GM19239 (cell line): ENCODE measurements around the gene ALG3.
"Not testable (repeated sequence)": the region's sequence is repeated elsewhere in the genome, so short reads cannot be mapped to it uniquely, and the experiment has no call there.

Experiments used
- DNase-seq: peaks from one replicate; pipeline ENCODE4 v3.0.0; 2011; ENCODE audit warnings: low spot score; ENCODE audit not compliant: insufficient read length
- FAIRE-seq: peaks from 2 replicates; lab custom pipeline; 2011; peaks lifted over from hg19 to GRCh38; lab: Jason Lieb, UNC

The ALG3 gene

DNA sequence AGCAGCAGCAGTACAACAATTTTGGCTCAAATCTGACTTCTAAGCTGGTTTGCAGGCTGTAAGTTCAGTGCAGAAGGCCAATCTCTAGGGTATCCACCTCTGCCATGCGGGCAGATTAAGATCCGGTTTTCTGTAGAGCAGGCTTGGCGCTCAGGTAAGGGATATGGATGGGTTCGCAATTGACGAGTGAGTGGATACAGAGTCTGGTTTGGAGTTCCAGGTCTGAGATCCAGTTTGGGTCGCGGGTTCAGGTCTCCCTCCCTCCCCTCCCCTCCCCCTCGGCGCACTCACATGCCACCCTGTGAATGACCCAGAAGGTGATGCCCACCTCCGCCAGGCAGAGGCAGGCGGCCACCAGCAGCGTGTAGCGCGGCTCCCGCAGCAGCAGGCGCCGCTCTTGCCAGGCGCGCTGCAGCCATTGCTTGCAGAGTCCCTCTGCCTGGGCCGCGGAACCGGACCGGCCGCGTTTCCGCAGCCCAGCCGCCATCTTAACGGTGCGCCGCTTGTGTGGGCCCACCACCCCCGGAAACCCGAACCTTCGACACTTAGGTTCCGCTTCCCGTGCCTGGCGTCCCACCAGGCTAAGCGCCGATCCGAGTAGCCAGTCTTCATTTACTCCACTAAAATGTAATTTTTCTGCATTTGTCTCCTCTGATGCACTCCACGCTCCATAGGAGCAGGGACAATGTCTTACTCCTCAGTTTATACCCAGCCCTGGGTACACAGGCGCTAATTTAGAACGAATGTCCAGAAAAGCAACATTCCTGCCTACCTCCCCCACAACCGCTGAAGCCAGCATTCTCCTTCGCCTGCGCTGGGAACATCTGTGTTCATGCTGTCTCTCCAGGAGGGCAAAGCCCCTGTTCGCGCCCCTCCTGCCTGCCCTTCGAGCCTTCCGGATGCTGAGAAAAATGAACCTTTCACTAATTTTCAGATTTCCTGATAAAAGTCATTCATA is at the start of gene ALG3:
Gene ALG3 (minus strand): TSS at position 509 of the 958 bp plus-strand sequence. CDS start 22 bp downstream, at position 487.
- DNase-seq (peak; percentile 86), FAIRE-seq (peak; percentile 78)

DNA sequence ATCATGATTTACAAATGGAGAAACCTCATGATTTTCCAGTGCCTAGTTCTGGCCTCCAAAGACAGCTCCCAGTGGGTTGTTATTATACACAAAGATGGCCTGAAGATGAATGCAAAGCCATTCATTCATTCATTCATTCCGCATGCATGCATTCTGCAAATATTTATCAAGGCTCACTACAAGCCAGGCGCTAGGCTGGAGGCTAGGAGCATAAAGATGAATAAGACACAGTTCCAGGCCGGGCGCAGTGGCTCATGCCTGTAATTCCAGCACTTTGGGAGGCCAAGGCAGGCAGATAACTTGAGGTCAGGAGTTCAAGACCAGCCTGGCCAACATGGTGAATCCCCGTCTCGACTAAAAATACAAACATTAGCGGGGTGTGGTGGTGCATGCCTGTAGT is 47.9 kb upstream of the ALG3 start:
- no peak for DNase-seq
- no peak for FAIRE-seq

DNA sequence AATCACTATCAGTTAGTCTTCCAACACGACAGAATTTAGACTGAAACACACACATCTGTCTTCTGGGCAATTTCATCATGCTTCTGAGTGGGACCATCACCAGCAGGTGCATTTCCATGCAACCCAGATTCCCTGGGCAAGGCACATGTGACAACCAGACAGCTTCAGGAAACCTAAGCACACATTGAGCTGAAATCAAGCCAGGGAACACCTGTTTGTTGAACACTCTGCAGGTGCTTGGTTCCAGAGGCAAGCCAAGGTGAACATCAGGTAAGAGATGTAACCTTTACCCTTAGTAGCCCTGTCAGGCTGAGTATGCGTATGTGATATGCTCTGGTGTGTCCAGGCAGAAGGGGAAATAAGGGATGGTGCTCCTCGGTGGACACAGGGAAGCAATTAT is 47.0 kb upstream of the ALG3 start:
- FAIRE-seq (no peak), DNase-seq (no peak)

- DNase-seq (no peak), FAIRE-seq (no peak)
These were observed 43.1 kb upstream of the ALG3 start for GRCh38 chr3:184291738-184292445.

DNA sequence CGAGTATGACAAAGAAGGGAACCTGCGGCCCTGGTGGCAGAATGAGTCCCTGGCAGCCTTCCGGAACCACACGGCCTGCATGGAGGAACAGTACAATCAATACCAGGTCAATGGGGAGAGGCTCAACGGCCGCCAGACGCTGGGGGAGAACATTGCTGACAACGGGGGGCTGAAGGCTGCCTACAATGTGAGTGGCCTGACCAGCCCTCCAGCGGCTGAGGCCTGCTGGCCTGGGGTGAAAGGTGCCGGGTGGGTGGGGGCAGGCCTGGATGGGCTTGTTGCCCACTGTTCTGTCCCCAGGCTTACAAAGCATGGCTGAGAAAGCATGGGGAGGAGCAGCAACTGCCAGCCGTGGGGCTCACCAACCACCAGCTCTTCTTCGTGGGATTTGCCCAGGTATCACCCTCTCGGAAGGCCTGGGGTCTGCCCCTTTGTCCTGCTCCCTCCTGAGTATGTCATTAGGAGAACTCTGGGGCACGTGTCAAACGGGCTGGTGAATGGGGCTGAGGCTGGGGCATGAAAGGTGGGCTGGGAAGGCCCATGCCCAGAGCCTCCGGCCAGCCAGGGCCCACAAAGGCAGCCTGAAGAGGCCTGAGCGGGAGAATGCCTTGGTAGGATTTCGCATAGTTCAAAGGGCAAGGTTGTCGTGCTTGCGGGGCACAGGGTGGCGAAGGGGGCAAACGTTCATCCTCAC is 42.4 kb upstream of the ALG3 start:
- no peak for DNase-seq
- no peak for FAIRE-seq

DNA sequence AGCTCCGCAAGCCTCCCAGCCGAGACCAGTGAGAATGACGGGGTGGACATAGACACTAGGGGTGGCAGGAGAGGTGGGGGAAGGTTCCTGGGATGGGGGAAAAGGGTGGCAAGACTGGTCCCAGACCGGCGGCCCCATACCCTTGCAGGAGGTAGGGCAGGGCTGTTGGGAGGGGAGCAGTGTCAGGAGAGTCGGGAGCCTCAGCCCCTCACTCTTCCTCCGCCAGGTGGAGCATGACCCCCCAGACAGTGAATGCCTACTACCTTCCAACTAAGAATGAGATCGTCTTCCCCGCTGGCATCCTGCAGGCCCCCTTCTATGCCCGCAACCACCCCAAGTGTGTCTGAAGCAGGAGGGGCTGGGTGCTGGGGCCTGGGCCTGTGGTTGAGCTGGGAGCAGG is 41.6 kb upstream of the ALG3 start:
- DNase-seq (no peak), FAIRE-seq (no peak)

DNA sequence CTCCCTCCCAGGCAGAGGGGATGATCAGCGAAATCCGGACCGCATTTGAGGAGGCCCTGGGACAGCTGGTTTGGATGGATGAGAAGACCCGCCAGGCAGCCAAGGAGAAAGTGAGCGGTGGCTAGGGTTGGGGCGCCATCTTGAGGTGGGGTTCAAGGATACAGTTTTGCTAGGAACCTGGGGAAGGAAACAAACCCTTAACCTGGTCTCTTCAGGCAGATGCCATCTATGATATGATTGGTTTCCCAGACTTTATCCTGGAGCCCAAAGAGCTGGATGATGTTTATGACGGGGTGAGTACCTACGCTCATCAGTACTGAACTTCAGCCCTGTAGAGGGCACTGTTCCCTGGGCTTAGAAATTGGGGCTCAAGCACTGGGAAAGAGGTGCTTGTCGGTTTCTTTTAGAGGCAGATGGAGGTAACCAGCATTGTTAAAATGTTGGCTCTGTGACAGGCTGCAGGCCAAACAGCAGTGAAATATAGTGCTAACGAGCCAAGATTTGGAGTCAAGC is 40.7 kb upstream of the ALG3 start:
- FAIRE-seq (no peak), DNase-seq (peak; percentile 52)

- FAIRE-seq (no peak), DNase-seq (no peak)
These were observed 35.9 kb upstream of the ALG3 start for GRCh38 chr3:184284696-184285095.

DNA sequence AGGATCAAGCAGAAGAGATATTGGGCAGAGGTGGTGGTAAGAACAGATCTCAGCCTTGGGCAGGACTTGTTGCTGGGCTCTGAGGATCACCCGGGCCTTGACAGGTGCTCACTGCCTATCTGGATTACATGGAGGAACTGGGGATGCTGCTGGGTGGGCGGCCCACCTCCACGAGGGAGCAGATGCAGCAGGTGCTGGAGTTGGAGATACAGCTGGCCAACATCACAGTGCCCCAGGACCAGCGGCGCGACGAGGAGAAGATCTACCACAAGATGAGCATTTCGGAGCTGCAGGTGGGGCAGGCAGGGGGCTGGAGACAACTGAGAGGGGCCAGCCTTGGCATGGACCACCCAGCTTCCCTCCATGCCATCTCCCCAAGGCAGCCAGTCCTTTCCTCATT is 34.9 kb upstream of the ALG3 start:
- DNase-seq, result no peak
- no peak for FAIRE-seq

DNA sequence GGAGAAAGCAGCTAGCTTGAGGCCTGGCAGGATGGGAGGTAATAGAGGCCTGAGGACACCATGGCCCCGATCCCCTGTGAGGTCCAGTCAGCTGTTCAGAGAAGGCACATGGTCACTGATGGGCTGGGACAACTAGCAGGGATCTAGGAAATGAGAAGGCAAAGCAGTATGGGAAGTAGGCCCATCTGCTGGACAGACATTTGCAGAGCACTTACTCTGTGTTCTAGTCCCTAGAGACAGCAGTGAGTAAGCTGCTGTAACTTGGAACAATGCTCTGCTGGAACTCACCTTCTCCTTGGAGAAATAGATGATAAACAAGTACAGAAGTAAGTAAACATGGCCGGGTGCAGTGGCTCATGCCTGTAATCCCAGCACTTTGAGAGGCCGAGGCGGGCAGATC is 34.2 kb upstream of the ALG3 start:
- DNase-seq, result no peak

DNA sequence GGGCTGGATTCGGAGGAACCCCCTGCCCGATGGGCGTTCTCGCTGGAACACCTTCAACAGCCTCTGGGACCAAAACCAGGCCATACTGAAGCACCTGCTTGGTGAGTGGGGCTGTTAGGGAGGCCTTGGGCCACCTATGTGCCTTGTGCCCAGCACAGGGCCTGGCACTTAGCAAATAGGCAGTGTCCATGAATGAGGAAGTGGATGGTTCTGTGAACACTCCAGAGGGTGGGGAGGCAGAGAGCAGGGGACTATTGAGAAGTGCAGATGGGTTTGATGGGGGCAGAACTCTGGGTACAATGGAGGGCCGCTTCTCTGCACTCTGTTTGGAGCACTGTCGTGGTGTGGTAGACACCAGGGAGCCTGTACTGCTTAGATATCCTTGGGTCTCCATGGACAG is 28.6 kb upstream of the ALG3 start:
- no peak for FAIRE-seq
- DNase-seq, result no peak

More for the DNA sequence above, 34.2 kb upstream of the ALG3 start:
- no peak for FAIRE-seq

- no peak for FAIRE-seq
These were observed 27.5 kb upstream of the ALG3 start, which contains the start of gene ECE2 for GRCh38 chr3:184275961-184276910. Gene ECE2, plus strand, starts transcription at chr3:184276022. Its CDS starts 132 bp downstream, at chr3:184276154.

DNA sequence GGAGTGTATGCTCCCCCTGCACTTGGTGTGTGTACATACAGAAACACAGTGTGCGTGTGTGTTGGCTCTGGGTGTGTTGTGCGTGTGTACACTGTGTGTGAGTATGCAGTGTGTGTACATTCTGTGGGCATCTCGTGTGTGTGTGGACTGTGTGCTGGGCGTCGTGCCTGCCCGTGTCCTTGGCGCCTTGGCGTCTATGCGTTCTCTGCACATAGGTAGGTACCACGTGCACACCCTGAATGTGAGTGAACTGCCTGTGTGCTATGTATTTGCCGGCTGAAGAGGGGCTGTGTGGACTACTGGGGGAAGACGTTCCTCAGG is 26.6 kb upstream of the ALG3 start:
- DNase-seq, result no peak
- FAIRE-seq, result no peak

More at GRCh38 chr3:184275961-184276910, 27.5 kb upstream of the ALG3 start, which contains the start of gene ECE2:
- DNase-seq, result no peak

DNA sequence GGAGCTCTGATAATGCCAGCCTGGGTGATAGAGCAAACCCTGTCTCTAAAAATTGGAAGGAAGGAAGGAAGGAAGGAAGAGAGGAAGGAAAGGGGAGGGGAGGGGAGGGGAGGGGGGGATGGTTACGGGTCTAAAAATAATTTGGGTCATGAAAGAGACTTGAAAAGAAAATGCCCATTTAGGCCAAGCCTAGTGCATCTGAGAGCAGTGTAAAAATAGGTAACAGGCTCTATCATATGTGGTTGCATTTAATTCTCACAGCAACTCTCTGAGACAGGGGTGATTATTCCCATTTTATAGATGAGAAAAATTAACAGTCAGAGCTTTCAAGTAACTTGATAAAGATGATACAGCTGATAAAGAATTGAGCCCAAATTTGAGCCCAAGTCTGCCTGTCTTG is 23.5 kb upstream of the ALG3 start:
- no peak for DNase-seq
- FAIRE-seq, result no peak

GRCh38 chr3:184267249-184267648 is 18.5 kb upstream of the ALG3 start:
- not testable (repeated sequence) for DNase-seq, FAIRE-seq

DNA sequence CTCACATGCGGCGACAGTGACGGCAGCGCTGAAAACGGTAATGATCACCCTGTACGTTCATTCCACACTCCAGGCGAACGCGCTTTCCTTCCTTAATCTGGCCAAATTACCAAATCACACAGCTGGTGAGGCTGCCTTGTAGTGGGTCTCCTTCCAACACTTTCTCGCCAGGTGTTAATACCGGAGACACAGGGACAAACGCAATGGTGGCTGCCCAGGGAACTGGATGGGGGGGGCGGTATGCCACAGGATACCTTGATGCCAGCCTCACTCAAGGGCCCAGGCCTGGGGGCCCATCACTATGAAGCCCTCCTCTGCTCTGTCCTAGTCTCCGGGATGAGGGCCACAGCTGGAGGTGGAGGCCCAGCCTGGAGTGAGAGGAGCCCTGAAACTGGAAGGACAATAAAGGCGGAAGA is 14.0 kb upstream of the ALG3 start:
- DNase-seq (no peak), FAIRE-seq (no peak)

DNA sequence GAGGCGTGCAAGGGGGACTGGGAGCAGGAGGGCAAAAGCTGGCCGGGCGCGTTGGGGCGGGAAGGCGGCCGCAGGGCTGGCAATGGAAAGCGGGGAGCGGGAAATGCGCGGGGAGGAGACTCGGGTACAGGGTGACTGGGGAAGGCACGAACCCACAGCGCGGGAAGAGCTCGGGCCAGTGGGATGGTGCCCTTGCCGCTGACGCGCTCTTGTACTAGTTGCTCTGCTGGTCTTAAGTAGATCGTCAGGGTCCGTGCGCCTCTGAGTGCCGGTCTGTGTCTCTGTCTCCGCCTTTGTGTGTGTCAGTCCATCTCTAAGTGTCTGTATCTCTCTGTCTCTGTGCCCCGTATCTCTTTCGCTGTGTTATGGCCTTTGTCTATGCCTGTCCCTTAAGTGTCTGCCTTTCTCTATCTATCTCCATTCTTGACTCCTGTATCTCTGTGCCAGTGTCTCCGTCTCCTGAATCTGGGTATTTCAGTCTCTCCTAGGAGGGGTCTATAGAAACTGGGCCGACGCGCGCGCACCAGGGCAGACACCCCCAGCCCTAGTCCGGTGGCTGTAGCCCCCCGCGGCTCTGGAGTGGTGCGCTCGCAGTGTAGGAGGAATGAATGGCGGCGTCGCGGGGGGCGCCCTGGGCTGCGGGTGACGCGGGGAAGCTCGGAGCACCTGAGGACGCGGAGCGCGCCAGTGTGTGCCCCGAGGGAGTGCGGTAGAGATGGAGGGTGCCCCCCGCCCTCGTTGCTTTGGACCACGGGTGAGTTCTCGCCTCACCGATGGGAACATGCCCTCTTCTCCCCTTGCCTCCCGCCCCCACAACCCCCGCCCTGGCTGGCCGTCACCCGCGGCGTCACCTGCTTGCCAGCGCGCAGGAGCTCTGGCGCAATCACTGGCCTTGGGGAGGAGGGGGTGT is 13.3 kb upstream of the ALG3 start:
- DNase-seq (peak; percentile 50), FAIRE-seq (no peak)

DNA sequence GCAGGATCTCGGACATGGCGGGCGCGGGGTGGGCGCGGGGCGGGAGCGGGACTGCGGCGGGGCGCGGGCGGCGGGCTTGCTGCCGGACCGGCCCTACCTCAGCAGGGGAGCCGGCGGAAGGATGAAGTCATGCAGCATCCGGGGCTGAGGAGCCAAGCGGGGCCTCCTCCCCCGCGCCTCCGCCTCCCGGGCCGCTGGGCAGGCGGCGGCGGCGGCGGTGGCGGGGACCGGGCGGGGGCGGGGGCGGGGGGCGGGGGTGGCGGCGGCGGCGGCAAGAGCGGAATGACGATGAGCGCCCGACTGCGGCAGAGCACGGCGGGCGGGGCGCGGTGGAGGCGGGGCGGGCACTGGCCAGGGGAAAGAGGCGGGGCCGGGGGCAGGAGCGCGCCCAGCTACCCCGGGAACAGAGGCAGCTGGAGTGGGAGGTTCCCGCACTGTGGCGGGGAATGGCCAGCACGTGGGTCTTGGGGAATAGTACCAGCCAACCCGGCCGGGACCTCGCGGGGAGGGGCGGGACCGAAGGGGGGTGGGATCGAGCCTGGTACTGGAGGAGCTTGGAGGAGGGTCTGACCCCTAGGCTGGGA is 12.6 kb upstream of the ALG3 start, which contains the start of gene CAMK2N2:
Gene CAMK2N2 (minus strand): TSS at position 284 of the 584 bp plus-strand sequence. CDS start 268 bp downstream, at position 16.
- DNase-seq, result peak; percentile 88
- no peak for FAIRE-seq
